Measurements from ENCODE around the gene PODXL. TPM values are rescaled to one million over a fixed set of nuclear protein-coding genes. Genes with fewer than 3 reads are reported as not detected.
A peak's percentile ranks its signal among the peaks of the same experiment; 100 is the strongest.

Gene PODXL
- total RNA-seq: 76.2 TPM
- long read RNA-seq, transcript PODXL-201 (8 exons, 2,011 nt): major isoform, 7 of 76 reads
- long read RNA-seq, partial matches to known transcripts: 15 of 76 reads
- long read RNA-seq, other reads (novel, unspliced or antisense): 53 of 76 reads

GRCh38 chr7:131556053-131556908, at the start of gene PODXL:
Gene PODXL, minus strand, starts transcription at chr7:131556628. Its CDS starts 269 bp downstream, at chr7:131556359.
- intact Hi-C loops (cut with DNase I): loop anchor here (5.0 kb wide), 1 partner anchor 66 kb away; no protein-coding TSS in a partner anchor
- DNase-seq (ENCODE audit: low spot score): peak; percentile 82

- intact Hi-C loops (cut with DNase I): no loop called here
- no peak for DNase-seq (ENCODE audit: low spot score)
Measured at GRCh38 chr7:131605280-131605878, 49.0 kb upstream of the PODXL start.

- no peak for DNase-seq (ENCODE audit: low spot score)
- intact Hi-C loops (cut with DNase I): no loop called here
Measured at GRCh38 chr7:131604841-131605279, 48.4 kb upstream of the PODXL start.

GRCh38 chr7:131603932-131604331, 47.5 kb upstream of the PODXL start:
- DNase-seq (ENCODE audit: low spot score): no peak

GRCh38 chr7:131602994-131603372, 46.6 kb upstream of the PODXL start:
- DNase-seq (ENCODE audit: low spot score): no peak
- intact Hi-C loops (cut with DNase I): no loop called here

More at GRCh38 chr7:131603932-131604331, 47.5 kb upstream of the PODXL start:
- intact Hi-C loops (cut with DNase I): no loop called here

- intact Hi-C loops (cut with DNase I): no loop called here
- no peak for DNase-seq (ENCODE audit: low spot score)
Measured at GRCh38 chr7:131602304-131602993, 46.0 kb upstream of the PODXL start.

- no peak for DNase-seq (ENCODE audit: low spot score)
- intact Hi-C loops (cut with DNase I): no loop called here
Measured at GRCh38 chr7:131600085-131600881, 43.9 kb upstream of the PODXL start.

- no peak for DNase-seq (ENCODE audit: low spot score)
- intact Hi-C loops (cut with DNase I): no loop called here
Measured at GRCh38 chr7:131596785-131597184, 40.4 kb upstream of the PODXL start.

- DNase-seq (ENCODE audit: low spot score): no peak
- intact Hi-C loops (cut with DNase I): no loop called here
Measured at GRCh38 chr7:131595699-131596098, 39.3 kb upstream of the PODXL start.

GRCh38 chr7:131591687-131592319, 35.4 kb upstream of the PODXL start:
- intact Hi-C loops (cut with DNase I): no loop called here
- no peak for DNase-seq (ENCODE audit: low spot score)

GRCh38 chr7:131587315-131587923, 31.0 kb upstream of the PODXL start:
- intact Hi-C loops (cut with DNase I): no loop called here
- no peak for DNase-seq (ENCODE audit: low spot score)

GRCh38 chr7:131586759-131587158, 30.3 kb upstream of the PODXL start:
- no peak for DNase-seq (ENCODE audit: low spot score)
- intact Hi-C loops (cut with DNase I): no loop called here

- DNase-seq (ENCODE audit: low spot score): peak; percentile 86
- intact Hi-C loops (cut with DNase I): no loop called here
Measured at GRCh38 chr7:131586259-131586658, 29.8 kb upstream of the PODXL start.

- intact Hi-C loops (cut with DNase I): loop anchor here (5.0 kb wide), 1 partner anchor 39 kb away; no protein-coding TSS in a partner anchor
- no peak for DNase-seq (ENCODE audit: low spot score)
Measured at GRCh38 chr7:131583430-131583829, 27.0 kb upstream of the PODXL start.

GRCh38 chr7:131581241-131582051, 25.0 kb upstream of the PODXL start:
- intact Hi-C loops (cut with DNase I): loop anchor here (1.0 to 5.0 kb wide), 2 partner anchors 24 to 41 kb away; no protein-coding TSS in a partner anchor
- peak; percentile 93 for DNase-seq (ENCODE audit: low spot score)

GRCh38 chr7:131578602-131579001, 22.2 kb upstream of the PODXL start:
- intact Hi-C loops (cut with DNase I): no loop called here
- DNase-seq (ENCODE audit: low spot score): no peak

- intact Hi-C loops (cut with DNase I): no loop called here
- no peak for DNase-seq (ENCODE audit: low spot score)
Measured at GRCh38 chr7:131574741-131575140, 18.3 kb upstream of the PODXL start.
